ENCODE results near the gene DNAH3. TPM values are rescaled to one million over a fixed set of nuclear protein-coding genes. Genes with fewer than 3 reads are reported as not detected.

DNAH3 gene
- total and polyA plus RNA-seq, 2 of the 8 experiments (the other 6 are each of a cell fraction or from before 2014, with no cell fraction given): 0.57 to 0.71 TPM

DNA sequence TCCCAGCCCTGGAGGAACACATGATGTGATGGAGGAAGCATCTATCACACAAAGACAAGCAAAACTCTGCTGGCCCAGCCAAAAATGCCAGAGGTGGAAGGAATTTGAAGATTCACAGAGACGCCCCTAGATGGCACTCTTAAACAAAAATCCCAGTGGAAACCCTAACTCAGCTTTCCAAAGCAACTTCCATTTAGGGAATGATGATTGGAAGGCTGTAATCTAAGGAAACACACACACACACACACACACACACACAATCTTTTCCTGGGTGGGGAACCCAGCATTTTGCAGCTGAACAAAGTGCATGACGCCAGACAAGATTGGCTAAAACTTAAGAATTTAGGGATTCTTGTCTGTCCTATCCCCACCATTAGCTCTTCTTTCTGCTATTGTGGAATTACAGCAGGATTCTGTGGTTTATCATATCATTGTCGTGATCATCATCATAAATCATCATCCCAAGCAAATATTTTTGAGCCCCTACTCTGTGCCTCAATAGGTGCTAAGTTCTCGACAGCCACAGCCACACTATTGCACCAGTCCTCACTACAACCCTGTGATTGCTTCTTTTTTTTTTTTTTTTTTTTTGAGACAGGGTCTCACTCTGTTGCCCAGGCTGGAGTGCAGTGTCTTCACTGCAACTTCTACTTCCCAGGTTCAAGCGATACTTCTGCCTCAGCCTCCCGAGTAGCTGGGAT is 6.3 kb upstream of the DNAH3 start:
- Histone ChIP-seq H3K23me2 (ENCODE audit: low read depth, low read length) (peaks cover 12% of the 10 kb centered on the region), H3K4me1 (replicated peaks in 1 of 4; ENCODE audit: control insufficient read depth in 3 of 4, insufficient read depth in 4 of 4, low read length in 3 of 4) (peaks cover 0 to 10% (median 5%) of the 10 kb centered on the region in 4 experiments; a peak in 4 of 7 replicates), H3K4me2 (ENCODE audit: insufficient read depth in 1 of 2, low read depth in 2 of 2, low read length in 2 of 2) (no peak overlapping the region), H3K79me1 (ENCODE audit: low read depth, low read length) (no peaks in the 10 kb centered on the region), H3K79me2 (ENCODE audit: control insufficient read depth in 1 of 2, insufficient read depth in 2 of 2, low read length in 2 of 2) (peaks cover 0 to 16% of the 10 kb centered on the region in 2 experiments; a peak in 2 of 4 replicates), H3K18ac (ENCODE audit: extremely low read depth, low read length) (no peak overlapping the region), H3K4ac (replicated peaks; ENCODE audit: insufficient read length, low read depth, low read length) (no peak overlapping the region), H4K91ac (replicated peaks; ENCODE audit: insufficient read length, low read length) (no peak overlapping the region), H3K4me3 (ENCODE audit: extremely low read depth in 1 of 4, insufficient read depth in 2 of 4, low read depth in 3 of 4, low read length in 4 of 4) (no peak overlapping the region), H3K27ac (ENCODE audit: low read depth, low read length) (no peak overlapping the region), H2BK12ac (ENCODE audit: low read depth, low read length) (no peak overlapping the region; the same call in 1 of the 2 replicates), H3K23ac (ENCODE audit: insufficient read length) (no peak overlapping the region), H4K20me1 (replicated peaks in 1 of 2; ENCODE audit: control insufficient read depth in 1 of 2, insufficient read depth in 2 of 2, low read length in 2 of 2) (peaks cover 0 to 2% of the 10 kb centered on the region in 2 experiments), H3K56ac (replicated peaks; ENCODE audit: insufficient read length, low read depth, low read length) (no peak overlapping the region), H2AFZ (ENCODE audit: low read length) (peak overlapping the region; percentile 90; the same call in 1 of the 2 replicates), H2BK20ac (ENCODE audit: low read length) (no peak overlapping the region), H2BK5ac (ENCODE audit: low read depth, low read length) (no peak overlapping the region), H4K5ac (ENCODE audit: insufficient read length, low read depth, low read length) (no peak overlapping the region), H3K14ac (ENCODE audit: insufficient read length) (no peak overlapping the region), H3K36me3 (ENCODE audit: control insufficient read depth in 2 of 4, insufficient read depth in 4 of 4, low read length in 3 of 4) (peaks cover 5 to 10% (median 6%) of the 10 kb centered on the region in 4 experiments; a peak in 7 of 8 replicates), H4K8ac (ENCODE audit: extremely low read depth, insufficient read depth, low read length) (no peak overlapping the region), H2BK120ac (replicated peaks; ENCODE audit: low read depth, low read length) (no peak overlapping the region), H3K27me3 (replicated peaks in 1 of 4; ENCODE audit: control insufficient read depth in 3 of 4, extremely low read depth in 1 of 4, insufficient read depth in 3 of 4, low read length in 3 of 4) (peaks cover 0 to 7% (median 1%) of the 10 kb centered on the region in 4 experiments; a peak in 3 of 7 replicates), H2AK5ac (ENCODE audit: low read depth, low read length) (no peak overlapping the region), H3K9ac (replicated peaks in 1 of 4; ENCODE audit: extremely low read depth in 1 of 4, low read depth in 3 of 4, low read length in 3 of 4) (no peak overlapping the region), H3K9me3 (ENCODE audit: insufficient read depth in 2 of 2, low read depth in 1 of 2, low read length in 1 of 2) (no peaks in the 10 kb centered on the region), H2BK15ac (ENCODE audit: low read length) (no peak overlapping the region)
- POLR2A ChIA-PET (ENCODE audit: partially characterized antibody): interaction anchor here (1.0 to 1.5 kb wide), 3 partner anchors 9 to 144 kb away, joined by 3 to 8 read pairs (median 5); no protein-coding TSS in a partner anchor
- CTCF ChIA-PET (ENCODE audit: partially characterized antibody): interaction anchor here (0.9 to 5.8 kb wide), 12 partner anchors 11 to 309 kb away, joined by 3 to 42 read pairs (median 4); no protein-coding TSS in a partner anchor
- DNase-seq (ENCODE audit: low read depth in 1 of 2, low spot score in 2 of 2) (peak in 1 of 2 experiments; percentile 61), FAIRE-seq (no peak)
- 63% methylated on average over 6 of the region's 6 CpGs; no CpG with 5 or more reads in 1 of the 2 experiments for WGBS, 2 experiments (ENCODE audit: extremely low coverage in 1 of 2, insufficient coverage in 1 of 2, insufficient read length in 1 of 2, insufficient replicate concordance in 2 of 2, low coverage in 1 of 2, low lambda C conversion rate in 2 of 2, missing lambda C conversion rate in 1 of 2)
- TF ChIP-seq CBX8 (IDR thresholded peaks at IDR 0.05; ENCODE audit: borderline replicate concordance, low read depth, low read length) (no peak), BCL11A (IDR thresholded peaks at IDR 0.05; ENCODE audit: low read depth in 2 of 2, low read length in 2 of 2) (no peak), RAD21 (IDR thresholded peaks at IDR 0.05 in 1 of 2, conservative IDR thresholded peaks at IDR 0.05 in 1 of 2; ENCODE audit: low read depth in 2 of 2, low read length in 2 of 2) (peak; percentile 84 to 86), EGR1 (IDR thresholded peaks at IDR 0.05; ENCODE audit: borderline replicate concordance, low read depth, low read length) (no peak), TAF1 (IDR thresholded peaks at IDR 0.05; ENCODE audit: low read depth, low read length) (no peak), RBBP5 (IDR thresholded peaks at IDR 0.05; ENCODE audit: borderline replicate concordance, low read depth, low read length) (no peak), TEAD4 (IDR thresholded peaks at IDR 0.05; ENCODE audit: low read depth, low read length) (peak; percentile 71; the same call in 1 of the 2 replicates), YY1 (IDR thresholded peaks at IDR 0.05; ENCODE audit: low read depth, low read length) (no peak)
- TF ChIP-seq, protein P1, sequence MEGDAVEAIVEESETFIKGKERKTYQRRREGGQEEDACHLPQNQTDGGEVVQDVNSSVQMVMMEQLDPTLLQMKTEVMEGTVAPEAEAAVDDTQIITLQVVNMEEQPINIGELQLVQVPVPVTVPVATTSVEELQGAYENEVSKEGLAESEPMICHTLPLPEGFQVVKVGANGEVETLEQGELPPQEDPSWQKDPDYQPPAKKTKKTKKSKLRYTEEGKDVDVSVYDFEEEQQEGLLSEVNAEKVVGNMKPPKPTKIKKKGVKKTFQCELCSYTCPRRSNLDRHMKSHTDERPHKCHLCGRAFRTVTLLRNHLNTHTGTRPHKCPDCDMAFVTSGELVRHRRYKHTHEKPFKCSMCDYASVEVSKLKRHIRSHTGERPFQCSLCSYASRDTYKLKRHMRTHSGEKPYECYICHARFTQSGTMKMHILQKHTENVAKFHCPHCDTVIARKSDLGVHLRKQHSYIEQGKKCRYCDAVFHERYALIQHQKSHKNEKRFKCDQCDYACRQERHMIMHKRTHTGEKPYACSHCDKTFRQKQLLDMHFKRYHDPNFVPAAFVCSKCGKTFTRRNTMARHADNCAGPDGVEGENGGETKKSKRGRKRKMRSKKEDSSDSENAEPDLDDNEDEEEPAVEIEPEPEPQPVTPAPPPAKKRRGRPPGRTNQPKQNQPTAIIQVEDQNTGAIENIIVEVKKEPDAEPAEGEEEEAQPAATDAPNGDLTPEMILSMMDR (IDR thresholded peaks at IDR 0.05; ENCODE audit: control extremely low read depth in 1 of 3, insufficient read depth in 1 of 3, low read depth in 1 of 3, low read length in 3 of 3): peak in 2 of 3 experiments; percentile 66 to 69; a peak in 3 of 4 replicates

Data from H1 (cell line).